Suprapubic skin (tissue), 3 donors: ENCODE results near the gene EP300.

Source experiments
- CTCF ChIP-seq, 2 donors: fragments of 200-600 bp in 1 of 2; fragments of 450-650 bp in 1 of 2; sonication (generic) in 1 of 2; IDR thresholded peaks; one replicate each; pipeline ENCODE4 v1.5.1; 2016 to 2019; ENCODE audit warnings: antibody characterized with exemption in 2 of 2, mild to moderate bottlenecking in 1 of 2, moderate library complexity in 1 of 2
- EP300 ChIP-seq: sonication (generic); formaldehyde crosslinking; IDR thresholded peaks from one replicate; pipeline ENCODE4 v1.6.1; 2017; ENCODE audit warnings: antibody characterized with exemption
- POLR2A ChIP-seq, 2 donors: fragments of 450-650 bp; IDR thresholded peaks; one replicate each; pipeline ENCODE4 v1.6.1; 2017; ENCODE audit warnings: antibody characterized with exemption in 2 of 2, mild to moderate bottlenecking in 2 of 2, moderate library complexity in 2 of 2

- TF ChIP-seq POLR2A (IDR thresholded peaks at IDR 0.05): no peak
- TF ChIP-seq CTCF (IDR thresholded peaks at IDR 0.05): no peak
- TF ChIP-seq EP300: no peak
These were observed 60.5 kb downstream of the EP300 start for GRCh38 chr22:41152902-41153301.
